ENCODE data around the gene GPR161.

GPR161 gene

GRCh38 chr1:168101336-168101735 lies 35.4 kb downstream of the GPR161 start:
- H3K27me3 Mint-ChIP-seq: no peaks in the 10 kb centered on the region
- H3K27ac Mint-ChIP-seq: no peak overlapping the region
- DNase-seq (no peak), ATAC-seq (no peak)
- no peak overlapping the region for H3K4me3 Mint-ChIP-seq
- H3K9me3 Mint-ChIP-seq: no peaks in the 10 kb centered on the region
- H3K4me1 Mint-ChIP-seq: no peaks in the 10 kb centered on the region

GRCh38 chr1:168100315-168101002 lies 36.3 kb downstream of the GPR161 start:
- H3K27ac Mint-ChIP-seq: no peak overlapping the region
- DNase-seq (no peak), ATAC-seq (no peak)

DNA sequence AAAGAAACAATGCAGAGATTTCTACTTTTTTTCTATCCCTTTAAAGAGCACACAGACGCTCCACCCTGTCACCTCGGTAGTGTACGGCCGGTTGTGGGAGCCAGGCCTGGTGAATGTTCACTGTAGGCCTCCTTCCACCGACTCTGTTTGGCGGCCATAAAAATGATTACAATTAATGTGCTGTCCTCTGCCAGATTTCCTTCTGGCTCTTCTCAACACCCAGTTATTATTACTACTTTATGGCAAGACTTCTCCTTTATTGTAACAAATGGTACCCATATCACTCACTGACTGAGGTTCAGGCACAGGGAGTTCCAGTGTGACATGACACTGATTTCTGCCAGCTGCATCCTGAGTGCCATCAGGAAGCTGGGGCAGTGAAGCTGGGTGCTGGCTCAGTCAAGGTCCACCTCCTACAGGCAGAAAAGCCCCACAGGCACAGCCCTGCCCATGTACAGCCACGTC lies 37.4 kb downstream of the GPR161 start:
- ATAC-seq: no peak
- no peaks in the 10 kb centered on the region for H3K4me1 Mint-ChIP-seq
- H3K4me3 Mint-ChIP-seq: no peak overlapping the region
- H3K27ac Mint-ChIP-seq: no peak overlapping the region
- peaks cover under 1% of the 10 kb centered on the region for H3K27me3 Mint-ChIP-seq
- H3K9me3 Mint-ChIP-seq: no peaks in the 10 kb centered on the region
- DNase-seq: no peak

More at GRCh38 chr1:168100315-168101002, 36.3 kb downstream of the GPR161 start:
- no peaks in the 10 kb centered on the region for H3K4me1 Mint-ChIP-seq
- H3K27me3 Mint-ChIP-seq: no peaks in the 10 kb centered on the region
- H3K4me3 Mint-ChIP-seq: no peak overlapping the region
- H3K9me3 Mint-ChIP-seq: no peaks in the 10 kb centered on the region

GRCh38 chr1:168098534-168099320 lies 38.0 kb downstream of the GPR161 start:
- Mint-ChIP-seq H3K27ac (no peak overlapping the region), H3K9me3 (no peaks in the 10 kb centered on the region), H3K27me3 (peaks cover 7% of the 10 kb centered on the region), H3K4me3 (no peak overlapping the region), H3K4me1 (no peaks in the 10 kb centered on the region)
- no peak for DNase-seq
- ATAC-seq: no peak

DNA sequence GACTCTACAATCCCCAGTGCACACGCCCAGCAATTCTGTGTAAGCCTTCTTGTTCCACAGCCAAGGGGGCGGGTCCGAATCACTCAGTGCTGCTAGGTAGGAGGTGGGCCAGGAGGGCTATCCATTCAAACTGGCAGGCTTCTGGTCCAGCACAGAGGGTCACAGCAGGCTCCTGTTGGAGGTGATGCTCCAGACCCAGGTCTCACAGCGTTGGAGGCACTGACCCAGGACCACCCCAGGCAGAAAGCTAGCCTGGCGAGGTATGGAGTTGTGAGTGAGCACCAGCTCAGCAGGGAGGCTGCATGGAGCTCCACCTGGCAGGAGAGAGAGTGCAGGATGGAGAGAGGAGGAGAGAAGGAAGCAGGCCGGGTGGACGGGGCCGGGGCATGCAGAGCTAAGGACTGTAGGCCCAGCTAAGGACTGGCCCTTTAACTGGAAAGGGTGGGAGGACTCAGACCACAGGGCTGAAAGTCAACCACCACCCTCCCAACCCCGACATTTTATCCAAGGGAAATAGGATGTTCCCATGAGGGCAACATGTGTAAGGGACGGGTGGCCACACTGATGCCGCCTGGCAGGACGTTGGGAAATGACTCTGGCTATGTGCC lies 38.7 kb downstream of the GPR161 start:
- H3K4me3 Mint-ChIP-seq: no peak overlapping the region
- peak overlapping the region; percentile 15 to 76 for H3K27ac Mint-ChIP-seq
- ATAC-seq (no peak), DNase-seq (no peak)
- no peaks in the 10 kb centered on the region for H3K9me3 Mint-ChIP-seq
- H3K27me3 Mint-ChIP-seq: peaks cover 9% of the 10 kb centered on the region
- no peaks in the 10 kb centered on the region for H3K4me1 Mint-ChIP-seq

GRCh38 chr1:168096296-168097165 lies 40.2 kb downstream of the GPR161 start:
- DNase-seq (no peak), ATAC-seq (no peak)
- no peak overlapping the region for H3K27ac Mint-ChIP-seq
- peaks cover 9% of the 10 kb centered on the region for H3K27me3 Mint-ChIP-seq
- no peak overlapping the region for H3K4me3 Mint-ChIP-seq
- H3K9me3 Mint-ChIP-seq: no peaks in the 10 kb centered on the region
- no peaks in the 10 kb centered on the region for H3K4me1 Mint-ChIP-seq

DNA sequence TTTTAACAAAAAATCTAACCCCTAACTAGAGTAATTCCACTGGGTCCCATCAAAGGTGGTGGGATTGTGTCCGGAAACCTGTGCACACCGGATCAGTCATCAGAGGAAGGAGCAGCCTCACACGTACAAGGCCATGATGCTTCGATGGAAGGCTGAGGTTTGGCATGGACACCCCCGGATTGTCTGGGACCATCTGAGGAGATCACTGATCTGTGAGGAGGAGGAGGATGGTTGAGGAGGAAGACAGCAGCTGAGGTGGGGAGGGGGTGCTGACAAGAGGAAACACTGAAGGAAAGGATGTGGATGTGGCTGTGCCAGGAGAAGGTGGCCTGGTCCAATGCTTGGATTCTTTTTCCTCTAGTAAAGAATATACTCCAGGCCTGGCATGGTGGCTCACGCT lies 41.3 kb downstream of the GPR161 start:
- H3K9me3 Mint-ChIP-seq: no peaks in the 10 kb centered on the region
- peaks cover 9% of the 10 kb centered on the region for H3K27me3 Mint-ChIP-seq
- H3K4me3 Mint-ChIP-seq: no peak overlapping the region
- no peak overlapping the region for H3K27ac Mint-ChIP-seq
- no peak for DNase-seq
- H3K4me1 Mint-ChIP-seq: no peaks in the 10 kb centered on the region
- ATAC-seq: no peak

GRCh38 chr1:168093616-168094015 lies 43.1 kb downstream of the GPR161 start:
- no peak for DNase-seq
- no peak overlapping the region for H3K4me3 Mint-ChIP-seq

DNA sequence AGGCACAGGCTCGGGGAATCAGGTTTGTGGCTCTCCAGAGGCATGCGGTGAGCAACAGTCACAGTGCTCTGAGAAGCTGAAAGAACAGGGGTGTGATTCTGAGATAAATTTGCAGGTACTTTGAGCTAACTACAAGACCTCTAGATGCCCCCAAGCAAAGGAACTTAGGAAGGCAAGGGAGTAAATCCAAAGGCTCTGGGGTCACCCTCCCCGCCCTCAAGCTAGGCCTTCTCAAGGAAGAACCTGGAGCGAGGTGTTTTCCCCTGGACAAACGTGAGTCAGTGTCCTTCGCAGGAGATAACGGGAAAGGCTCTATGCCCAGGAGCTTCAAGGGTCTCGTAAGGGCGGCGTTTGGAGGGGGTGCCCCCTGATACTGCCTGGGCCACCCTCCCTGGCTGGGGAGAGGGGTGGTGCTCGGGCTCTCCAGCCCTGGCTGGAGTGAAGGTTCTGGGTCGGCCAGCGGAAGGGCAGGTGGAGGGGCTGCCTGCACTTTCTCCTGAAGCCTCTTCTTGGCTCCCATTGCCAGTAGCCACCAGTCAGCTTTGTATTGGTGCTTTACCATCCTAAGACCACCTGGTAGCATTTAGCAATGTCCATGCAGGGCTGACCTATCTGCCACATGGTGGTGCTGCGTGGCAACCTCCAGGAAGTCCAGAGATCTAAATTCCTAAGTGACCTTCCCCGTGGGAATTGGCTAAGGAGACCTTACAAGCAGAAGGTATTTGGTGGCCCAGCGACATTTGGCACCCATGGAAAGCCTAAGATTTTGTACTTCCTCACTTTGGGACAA lies 44.0 kb downstream of the GPR161 start:
- Mint-ChIP-seq H3K4me3 (no peak overlapping the region), H3K4me1 (no peaks in the 10 kb centered on the region), H3K27ac (no peak overlapping the region), H3K9me3 (no peaks in the 10 kb centered on the region), H3K27me3 (peaks cover 9% of the 10 kb centered on the region)
- no peak for ATAC-seq
- DNase-seq: no peak

More at GRCh38 chr1:168093616-168094015, 43.1 kb downstream of the GPR161 start:
- H3K9me3 Mint-ChIP-seq: no peaks in the 10 kb centered on the region
- H3K27ac Mint-ChIP-seq: no peak overlapping the region
- peaks cover 9% of the 10 kb centered on the region for H3K27me3 Mint-ChIP-seq
- no peak for ATAC-seq
- no peaks in the 10 kb centered on the region for H3K4me1 Mint-ChIP-seq

DNA sequence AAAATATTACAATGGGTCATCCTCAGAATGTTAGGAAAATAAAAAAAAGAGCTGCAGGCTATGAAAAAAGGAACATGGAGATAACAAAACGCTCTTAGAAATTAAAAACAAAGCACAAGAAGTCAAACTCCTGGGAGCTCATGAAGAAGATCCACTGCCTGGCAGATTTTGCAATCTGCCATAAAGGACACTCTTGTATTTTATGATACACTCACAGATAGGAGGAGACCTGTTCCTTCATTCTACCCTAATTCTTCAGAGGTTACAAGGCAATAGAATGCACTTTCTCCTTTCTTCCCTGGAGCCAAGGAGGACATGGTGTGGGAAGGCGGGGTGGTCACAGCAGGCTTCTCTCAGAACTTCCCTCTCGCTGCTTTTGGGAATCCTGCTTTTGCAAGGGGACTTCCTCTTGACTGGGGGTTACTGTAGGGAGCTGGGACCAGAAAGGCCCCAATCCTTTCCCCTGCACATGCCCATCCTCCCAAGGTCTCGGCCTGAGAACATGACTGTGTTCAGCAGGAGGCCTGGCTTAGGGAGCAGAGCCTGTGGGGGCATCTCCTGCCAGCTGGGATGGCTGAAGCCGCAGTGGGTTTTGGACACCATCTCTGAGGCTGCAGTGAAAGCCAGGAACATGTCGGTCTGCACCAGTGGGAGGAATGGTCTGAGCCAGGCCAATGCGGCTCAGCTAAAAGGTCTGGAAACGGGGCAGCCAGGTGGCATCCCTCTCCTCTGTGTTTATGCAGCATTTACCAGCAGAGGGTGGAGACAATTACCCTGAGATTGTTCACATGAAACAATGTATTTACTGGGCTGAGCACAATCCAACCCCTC lies 44.8 kb downstream of the GPR161 start:
- Mint-ChIP-seq H3K9me3 (no peaks in the 10 kb centered on the region), H3K4me1 (no peaks in the 10 kb centered on the region), H3K4me3 (no peak overlapping the region), H3K27ac (no peak overlapping the region), H3K27me3 (peaks cover 9% of the 10 kb centered on the region)
- DNase-seq (no peak), ATAC-seq (no peak)

GRCh38 chr1:168091063-168091462 lies 45.7 kb downstream of the GPR161 start:
- DNase-seq (no peak), ATAC-seq (no peak)
- Mint-ChIP-seq H3K9me3 (no peaks in the 10 kb centered on the region), H3K4me1 (no peaks in the 10 kb centered on the region), H3K27me3 (peaks cover 9% of the 10 kb centered on the region), H3K27ac (no peak overlapping the region), H3K4me3 (no peak overlapping the region)

- no peak for DNase-seq
- Mint-ChIP-seq H3K9me3 (no peaks in the 10 kb centered on the region), H3K4me3 (no peak overlapping the region), H3K27me3 (peaks cover 9% of the 10 kb centered on the region), H3K4me1 (no peaks in the 10 kb centered on the region), H3K27ac (no peak overlapping the region)
- ATAC-seq: no peak
Measured at GRCh38 chr1:168090395-168090794, 46.3 kb downstream of the GPR161 start.

GRCh38 chr1:168089979-168090337 lies 46.8 kb downstream of the GPR161 start:
- Mint-ChIP-seq H3K27ac (no peak overlapping the region), H3K9me3 (no peaks in the 10 kb centered on the region), H3K4me1 (peaks cover 2% of the 10 kb centered on the region), H3K27me3 (peaks cover 9% of the 10 kb centered on the region), H3K4me3 (no peak overlapping the region)
- DNase-seq (no peak), ATAC-seq (no peak)

GRCh38 chr1:168089326-168089978 lies 47.3 kb downstream of the GPR161 start:
- Mint-ChIP-seq H3K27me3 (peaks cover 8% of the 10 kb centered on the region), H3K4me1 (peaks cover 6% of the 10 kb centered on the region), H3K9me3 (no peaks in the 10 kb centered on the region), H3K27ac (no peak overlapping the region), H3K4me3 (no peak overlapping the region)
- no peak for DNase-seq
- ATAC-seq: no peak
